CD4-positive, alpha-beta T cell (primary cell): ENCODE data around the gene LSG1. TPM values are rescaled to one million over a fixed set of nuclear protein-coding genes. Genes with fewer than 3 reads are reported as not detected.

Experiments
- ATAC-seq: fragments of 200-7000 bp; cut with Tn5 transposase; one replicate; pipeline ENCODE4 v1.10.0; 2022; ENCODE audit warnings: mild to moderate bottlenecking; ENCODE audit not compliant: poor library complexity
- CTCF ChIA-PET: fragments of 350-600 bp; sonication (Branson Sonifier 250); formaldehyde crosslinking; loops from one replicate; lab custom pipeline; 2021; ENCODE audit warnings: antibody characterized with exemption, inconsistent platforms; lab: Charles Lee
- POLR2A ChIA-PET: fragments of 350-600 bp; sonication (Branson Sonifier 250); formaldehyde crosslinking; loops from one replicate; lab custom pipeline; 2021; ENCODE audit warnings: antibody characterized with exemption, inconsistent platforms; lab: Charles Lee
- DNase-seq, 14 experiments: peaks; one replicate each; pipeline ENCODE4 v3.0.0-alpha.2; 2013 to 2020; ENCODE audit warnings: mixed read lengths in 2 of 14
- H3K27ac ChIP-seq, 2 donors: one replicate each; pipeline versions ENCODE4 v1.5.1 to v1.7.0; 2013; ENCODE audit warnings: low read length in 2 of 2, low read depth in 1 of 2, mild to moderate bottlenecking in 1 of 2
- H3K27me3 ChIP-seq, 2 experiments: 1 replicate in 1 of 2; 2 replicates in 1 of 2; pipeline versions ENCODE4 v1.6.1 to v1.7.0; 2013; ENCODE audit warnings: low read length in 2 of 2, control low read depth in 1 of 2, mild to moderate bottlenecking in 1 of 2, moderate library complexity in 1 of 2; ENCODE audit not compliant: insufficient read depth in 2 of 2, control insufficient read depth in 1 of 2
- H3K36me3 ChIP-seq: one replicate; pipeline ENCODE4 v1.6.1; 2013; ENCODE audit warnings: low read length, control low read depth; ENCODE audit not compliant: insufficient read depth
- H3K4me1 ChIP-seq: one replicate; pipeline ENCODE4 v1.6.1; 2013; ENCODE audit warnings: low read length, control low read depth; ENCODE audit not compliant: insufficient read depth
- H3K4me3 ChIP-seq: one replicate; pipeline ENCODE4 v1.5.1; 2013; ENCODE audit warnings: mild to moderate bottlenecking, low read length, moderate library complexity
- H3K9me3 ChIP-seq, 2 experiments: 1 replicate in 1 of 2; 2 replicates in 1 of 2; pipeline versions ENCODE4 v1.6.1 to v1.7.0; 2013; ENCODE audit warnings: low read length in 2 of 2, mild to moderate bottlenecking in 2 of 2, control low read depth in 1 of 2, moderate library complexity in 1 of 2; ENCODE audit not compliant: control insufficient read depth in 1 of 2, insufficient read depth in 1 of 2
- H3K27ac Mint-ChIP-seq: one replicate; pipeline ENCODE4 v1.8.0; 2020; ENCODE audit warnings: mixed read lengths
- H3K27me3 Mint-ChIP-seq: one replicate; pipeline ENCODE4 v1.8.0; 2021; ENCODE audit warnings: mixed read lengths
- H3K36me3 Mint-ChIP-seq: one replicate; pipeline ENCODE4 v1.8.0; 2021; ENCODE audit warnings: low read depth, mixed read lengths
- H3K4me1 Mint-ChIP-seq: one replicate; pipeline ENCODE4 v1.8.0; 2021; ENCODE audit warnings: low read depth, mixed read lengths
- H3K4me3 Mint-ChIP-seq: one replicate; pipeline ENCODE4 v1.8.0; 2020; ENCODE audit warnings: mild to moderate bottlenecking, mixed read lengths
- H3K9me3 Mint-ChIP-seq: one replicate; pipeline ENCODE4 v1.8.0; 2020; ENCODE audit warnings: mixed read lengths
- intact Hi-C, 2 experiments: fragments of 100-400 bp; cut with DNase I in 1 of 2; cut with micrococcal nuclease in 1 of 2; formaldehyde crosslinking; loops; one replicate each; pipeline versions ENCODE4 v1.15.1 to v1.9.0; 2023 to 2025; cut with DNase I, micrococcal nuclease
- total RNA-seq, 174 experiments: library from RNA in 2 of 174; stranded (reverse) in 2 of 174; gene quantifications; one replicate each; pipeline ENCODE4 v1.2.3 and lab custom pipeline; 2021 to 2026
- TF ChIP-seq, protein P1 (sequence below): fragments of 200-600 bp; IDR thresholded peaks from one replicate; pipeline ENCODE4 v1.8.0; 2022; ENCODE audit warnings: antibody characterized with exemption, mild to moderate bottlenecking

LSG1 gene
- total RNA-seq, 2 experiments from 2014 or later, result 37.9 to 44.6 TPM

DNA sequence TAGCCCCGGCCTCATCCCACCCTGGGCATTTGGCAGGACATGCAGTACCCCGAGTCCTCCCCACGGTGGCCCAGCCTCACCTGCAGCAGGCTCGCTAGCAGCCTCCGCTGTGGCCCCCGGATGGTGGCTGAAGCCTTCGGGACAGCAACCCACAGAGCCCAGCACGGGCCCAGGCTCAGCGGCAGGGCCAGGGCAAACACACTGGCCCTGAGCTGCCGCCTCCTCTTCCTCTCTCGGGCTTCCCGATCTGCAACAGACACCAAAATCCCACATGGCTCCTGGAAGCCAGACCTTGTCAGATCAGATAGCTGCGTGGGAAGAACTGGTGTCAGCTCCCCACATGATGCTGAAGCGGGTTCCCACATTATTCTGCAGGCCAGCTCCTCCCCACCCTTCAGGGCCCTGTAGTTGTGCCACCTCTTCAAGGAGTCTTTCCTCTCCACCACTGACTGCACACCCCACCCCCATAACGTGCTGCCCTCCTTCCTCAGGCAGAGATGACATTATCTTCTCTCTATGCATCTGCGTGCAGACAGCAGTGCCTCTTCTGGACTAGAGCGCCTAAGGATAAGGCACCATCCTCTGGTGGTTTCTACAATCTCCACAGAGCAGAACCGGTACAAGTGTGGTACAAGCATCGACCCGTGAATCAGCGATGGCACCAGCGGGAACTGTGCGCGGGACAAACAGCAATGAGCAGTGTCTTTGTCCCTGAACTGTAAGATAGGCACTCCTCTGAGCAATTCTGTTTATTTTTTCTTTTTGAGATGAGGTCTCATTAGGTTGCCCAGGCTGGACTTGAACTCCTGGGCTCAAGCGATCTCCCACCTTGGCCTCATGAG is 48.3 kb downstream of the LSG1 start:
- Histone ChIP-seq H3K9me3 (no peaks in the 10 kb centered on the region), H3K36me3 (no peaks in the 10 kb centered on the region), H3K27me3 (no peaks in the 10 kb centered on the region), H3K27ac (no peak overlapping the region), H3K4me3 (no peak overlapping the region), H3K4me1 (no peaks in the 10 kb centered on the region)
- Mint-ChIP-seq H3K4me3 (no peak overlapping the region), H3K27ac (no peak overlapping the region), H3K27me3 (no peaks in the 10 kb centered on the region), H3K9me3 (no peaks in the 10 kb centered on the region), H3K4me1 (no peaks in the 10 kb centered on the region), H3K36me3 (no peaks in the 10 kb centered on the region)
- TF ChIP-seq, protein P1, sequence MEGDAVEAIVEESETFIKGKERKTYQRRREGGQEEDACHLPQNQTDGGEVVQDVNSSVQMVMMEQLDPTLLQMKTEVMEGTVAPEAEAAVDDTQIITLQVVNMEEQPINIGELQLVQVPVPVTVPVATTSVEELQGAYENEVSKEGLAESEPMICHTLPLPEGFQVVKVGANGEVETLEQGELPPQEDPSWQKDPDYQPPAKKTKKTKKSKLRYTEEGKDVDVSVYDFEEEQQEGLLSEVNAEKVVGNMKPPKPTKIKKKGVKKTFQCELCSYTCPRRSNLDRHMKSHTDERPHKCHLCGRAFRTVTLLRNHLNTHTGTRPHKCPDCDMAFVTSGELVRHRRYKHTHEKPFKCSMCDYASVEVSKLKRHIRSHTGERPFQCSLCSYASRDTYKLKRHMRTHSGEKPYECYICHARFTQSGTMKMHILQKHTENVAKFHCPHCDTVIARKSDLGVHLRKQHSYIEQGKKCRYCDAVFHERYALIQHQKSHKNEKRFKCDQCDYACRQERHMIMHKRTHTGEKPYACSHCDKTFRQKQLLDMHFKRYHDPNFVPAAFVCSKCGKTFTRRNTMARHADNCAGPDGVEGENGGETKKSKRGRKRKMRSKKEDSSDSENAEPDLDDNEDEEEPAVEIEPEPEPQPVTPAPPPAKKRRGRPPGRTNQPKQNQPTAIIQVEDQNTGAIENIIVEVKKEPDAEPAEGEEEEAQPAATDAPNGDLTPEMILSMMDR, result no peak
- ATAC-seq (no peak), DNase-seq (no peak)
- ChIA-PET CTCF (no interaction called here), POLR2A (no interaction called here)
- intact Hi-C loops, result no loop called here

DNA sequence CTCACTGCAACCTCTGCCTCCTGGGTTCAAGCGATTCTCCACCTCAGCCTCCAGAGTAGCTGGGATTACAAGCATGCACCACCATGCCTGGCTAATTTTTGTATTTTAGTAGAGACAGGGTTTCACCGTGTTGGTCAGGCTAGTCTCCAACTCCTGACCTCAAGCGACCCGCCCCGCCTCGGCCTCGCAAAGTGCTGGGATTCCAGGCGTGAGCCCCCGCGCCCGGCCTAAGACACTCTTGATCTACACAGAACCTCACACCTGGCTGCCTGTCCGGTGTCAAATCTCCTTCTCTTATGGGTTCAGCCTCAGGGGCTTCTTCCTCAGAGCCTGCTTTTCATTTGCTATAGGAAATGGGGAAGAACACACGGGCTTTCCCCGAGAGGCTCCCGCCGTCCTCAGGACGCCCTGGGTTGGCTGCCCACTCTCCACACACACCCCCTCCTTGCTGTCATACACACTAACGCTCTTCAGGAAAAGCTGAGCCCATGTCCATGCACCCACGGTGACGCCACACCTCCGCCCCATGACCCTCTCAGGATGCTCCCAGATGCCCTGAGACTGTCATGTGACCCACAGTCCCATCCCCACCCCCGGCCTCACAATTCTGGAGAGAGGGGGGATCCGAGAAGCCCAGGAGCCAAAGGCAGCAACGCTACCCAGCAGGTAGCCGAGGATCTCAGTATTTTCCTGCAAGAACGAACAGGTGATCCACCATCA is 49.2 kb downstream of the LSG1 start:
- intact Hi-C loops, result no loop called here
- no peaks in the 10 kb centered on the region for H3K27me3 Mint-ChIP-seq
- H3K4me3 ChIP-seq, result no peak overlapping the region
- no peaks in the 10 kb centered on the region for H3K9me3 Mint-ChIP-seq
- H3K27me3 ChIP-seq, result no peaks in the 10 kb centered on the region
- no peaks in the 10 kb centered on the region for H3K36me3 ChIP-seq
- no peaks in the 10 kb centered on the region for H3K4me1 Mint-ChIP-seq
- H3K36me3 Mint-ChIP-seq, result no peaks in the 10 kb centered on the region
- H3K27ac Mint-ChIP-seq, result no peak overlapping the region
- no peak overlapping the region for H3K4me3 Mint-ChIP-seq
- ChIA-PET POLR2A (no interaction called here), CTCF (no interaction called here)
- TF ChIP-seq, protein P1, result no peak
- H3K4me1 ChIP-seq, result no peaks in the 10 kb centered on the region
- DNase-seq (no peak), ATAC-seq (no peak)
- no peak overlapping the region for H3K27ac ChIP-seq
- H3K9me3 ChIP-seq, result no peaks in the 10 kb centered on the region

DNA sequence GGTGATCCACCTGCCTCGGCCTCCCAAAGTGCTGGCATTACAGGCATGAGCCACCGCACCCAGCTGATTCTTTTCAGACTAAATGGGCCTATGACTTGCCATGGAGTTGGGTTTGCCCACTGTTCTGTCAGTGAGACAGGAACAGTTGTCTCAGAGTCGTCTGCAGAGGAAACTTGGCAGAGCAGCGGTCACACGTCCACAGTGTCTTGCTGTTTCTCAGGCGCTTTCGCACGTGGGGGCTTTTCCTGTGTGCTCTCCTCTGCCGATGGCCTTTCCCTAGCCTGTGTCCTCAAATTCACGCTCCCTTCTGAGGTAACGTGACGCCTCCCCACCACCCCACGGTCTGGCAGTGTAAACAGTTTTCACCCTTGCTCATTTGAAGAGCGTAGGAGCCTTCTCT is 50.0 kb downstream of the LSG1 start:
- no peaks in the 10 kb centered on the region for H3K27me3 Mint-ChIP-seq
- intact Hi-C loops, result no loop called here
- no peaks in the 10 kb centered on the region for H3K9me3 Mint-ChIP-seq
- CTCF ChIA-PET, result no interaction called here
- H3K27ac Mint-ChIP-seq, result no peak overlapping the region
- Histone ChIP-seq H3K27me3 (no peaks in the 10 kb centered on the region), H3K36me3 (no peaks in the 10 kb centered on the region), H3K9me3 (no peaks in the 10 kb centered on the region), H3K4me1 (no peaks in the 10 kb centered on the region), H3K4me3 (no peak overlapping the region), H3K27ac (no peak overlapping the region)
- TF ChIP-seq, protein P1, result no peak
- no peak for DNase-seq
- no peaks in the 10 kb centered on the region for H3K36me3 Mint-ChIP-seq
- no peak for ATAC-seq
- no peaks in the 10 kb centered on the region for H3K4me1 Mint-ChIP-seq
- POLR2A ChIA-PET, result no interaction called here
- H3K4me3 Mint-ChIP-seq, result no peak overlapping the region
